H9 (cell line): ENCODE measurements around the gene PLEKHO2. TPM values are rescaled to one million over a fixed set of nuclear protein-coding genes. Genes with fewer than 3 reads are reported as not detected.
A peak's percentile ranks its signal among the peaks of the same experiment; 100 is the strongest.

Source experiments
- DNase-seq: peaks from one replicate; pipeline ENCODE4 v3.0.0-alpha.2; 2017
- H2AFZ ChIP-seq: one replicate; pipeline ENCODE4 v1.6.1; 2013; ENCODE audit warnings: mild to moderate bottlenecking, low read length, control low read depth, moderate library complexity
- H2AK5ac ChIP-seq: 2 replicates; pipeline ENCODE4 v1.6.1; 2013; ENCODE audit warnings: low read length, control low read depth, mixed read lengths; ENCODE audit not compliant: insufficient read length
- H2BK120ac ChIP-seq: one replicate; pipeline ENCODE4 v1.6.1; 2013; ENCODE audit warnings: low read depth, mild to moderate bottlenecking, low read length, control low read depth, inconsistent platforms; ENCODE audit not compliant: poor library complexity, severe bottlenecking
- H2BK12ac ChIP-seq: 2 replicates; pipeline ENCODE4 v1.6.1; 2013; ENCODE audit warnings: low read length, control low read depth, mixed read lengths, low read depth; ENCODE audit not compliant: insufficient read length
- H2BK15ac ChIP-seq: 2 replicates; pipeline ENCODE4 v1.6.1; 2013; ENCODE audit warnings: low read depth, low read length, control low read depth
- H2BK20ac ChIP-seq: one replicate; pipeline ENCODE4 v1.6.1; 2013; ENCODE audit warnings: low read depth, mild to moderate bottlenecking, low read length, control low read depth, inconsistent platforms; ENCODE audit not compliant: poor library complexity, severe bottlenecking
- H2BK5ac ChIP-seq: 2 replicates; pipeline ENCODE4 v1.6.1; 2013; ENCODE audit warnings: low read length, control low read depth, mixed read lengths; ENCODE audit not compliant: insufficient read length
- H3K14ac ChIP-seq: 2 replicates; pipeline ENCODE4 v1.6.1; 2013; ENCODE audit warnings: low read length, control low read depth; ENCODE audit not compliant: insufficient read depth
- H3K18ac ChIP-seq: 2 replicates; pipeline ENCODE4 v1.6.1; 2013; ENCODE audit warnings: low read depth, mild to moderate bottlenecking, mixed read lengths, low read length, control low read depth; ENCODE audit not compliant: insufficient read length
- H3K23ac ChIP-seq: 2 replicates; pipeline ENCODE4 v1.6.1; 2013; ENCODE audit warnings: low read length, control low read depth, mixed read lengths, low read depth; ENCODE audit not compliant: insufficient read length
- H3K23me2 ChIP-seq: 2 replicates; pipeline ENCODE4 v1.6.1; 2013; ENCODE audit warnings: low read depth, mild to moderate bottlenecking, mixed read lengths, low read length, control low read depth; ENCODE audit not compliant: insufficient read length, poor library complexity, severe bottlenecking
- H3K27ac ChIP-seq: 2 replicates; pipeline ENCODE4 v1.5.1; 2013; ENCODE audit warnings: low read length, control low read depth, mixed read lengths, low read depth; ENCODE audit not compliant: insufficient read length
- H3K27me3 ChIP-seq: 2 replicates; pipeline ENCODE4 v1.6.1; 2013; ENCODE audit warnings: low read length, control low read depth, inconsistent platforms; ENCODE audit not compliant: insufficient read depth
- H3K4ac ChIP-seq: 2 replicates; pipeline ENCODE4 v1.6.1; 2013; ENCODE audit warnings: low read depth, mild to moderate bottlenecking, control low read depth, inconsistent platforms, low read length, moderate library complexity
- H3K4me1 ChIP-seq: 2 replicates; pipeline ENCODE4 v1.6.1; 2013; ENCODE audit warnings: low read length, control low read depth, inconsistent platforms; ENCODE audit not compliant: insufficient read depth
- H3K4me2 ChIP-seq: 2 replicates; pipeline ENCODE4 v1.6.1; 2013; ENCODE audit warnings: low read length, control low read depth, mixed read lengths; ENCODE audit not compliant: insufficient read length, insufficient read depth
- H3K56ac ChIP-seq: 2 replicates; pipeline ENCODE4 v1.6.1; 2013; ENCODE audit warnings: low read depth, mild to moderate bottlenecking, mixed read lengths, low read length, control low read depth; ENCODE audit not compliant: insufficient read length
- H3K79me1 ChIP-seq: 2 replicates; pipeline ENCODE4 v1.6.1; 2013; ENCODE audit warnings: low read depth, mild to moderate bottlenecking, moderate library complexity, low read length, control low read depth, inconsistent platforms; ENCODE audit not compliant: insufficient read depth, poor library complexity, severe bottlenecking
- H3K79me2 ChIP-seq: 2 replicates; pipeline ENCODE4 v1.6.1; 2013; ENCODE audit warnings: low read length, control low read depth, inconsistent platforms; ENCODE audit not compliant: insufficient read depth
- H3K9ac ChIP-seq: 2 replicates; pipeline ENCODE4 v1.6.1; 2013; ENCODE audit warnings: low read length, control low read depth, mixed read lengths; ENCODE audit not compliant: insufficient read length; ENCODE audit errors: extremely low read depth
- H3K9me3 ChIP-seq: one replicate; pipeline ENCODE4 v1.6.1; 2013; ENCODE audit warnings: low read depth, low read length, inconsistent platforms; ENCODE audit not compliant: control insufficient read depth
- H3T11ph ChIP-seq: one replicate; pipeline ENCODE4 v1.6.1; 2013; ENCODE audit warnings: mild to moderate bottlenecking, low read length, control low read depth, inconsistent platforms
- H4K20me1 ChIP-seq: one replicate; pipeline ENCODE4 v1.6.1; 2013; ENCODE audit not compliant: control insufficient read depth, insufficient read length, insufficient read depth
- H4K5ac ChIP-seq: 2 replicates; pipeline ENCODE4 v1.6.1; 2013; ENCODE audit warnings: low read depth, mild to moderate bottlenecking, mixed read lengths, low read length, control low read depth; ENCODE audit not compliant: insufficient read length
- H4K8ac ChIP-seq: replicated peaks from 2 replicates; pipeline ENCODE4 v1.6.1; 2013; ENCODE audit warnings: low read length, control low read depth, mixed read lengths, low read depth; ENCODE audit not compliant: insufficient read length
- H4K91ac ChIP-seq: 2 replicates; pipeline ENCODE4 v1.6.1; 2013; ENCODE audit warnings: low read depth, mild to moderate bottlenecking, moderate library complexity, mixed read lengths, low read length, control low read depth; ENCODE audit not compliant: insufficient read length
- H3K27ac Mint-ChIP-seq, 3 experiments: 2 replicates in 2 of 3; 3 replicates in 1 of 3; pipeline ENCODE4 v1.8.0; 2020 to 2021; ENCODE audit warnings: mixed read lengths in 3 of 3, mild to moderate bottlenecking in 1 of 3, moderate library complexity in 1 of 3
- H3K27me3 Mint-ChIP-seq: 2 replicates; pipeline ENCODE4 v1.8.0; 2021; ENCODE audit warnings: low read depth, mild to moderate bottlenecking, moderate library complexity, mixed read lengths
- H3K36me3 Mint-ChIP-seq, 3 experiments: 2 replicates in 2 of 3; 3 replicates in 1 of 3; pipeline ENCODE4 v1.8.0; 2020 to 2021; ENCODE audit warnings: low read depth in 3 of 3, mixed read lengths in 3 of 3; ENCODE audit not compliant: insufficient read depth in 1 of 3
- H3K4me1 Mint-ChIP-seq, 2 experiments: 2 replicates each; pipeline ENCODE4 v1.8.0; 2020; ENCODE audit warnings: mixed read lengths in 2 of 2
- H3K4me3 Mint-ChIP-seq, 2 experiments: 2 replicates in 1 of 2; 3 replicates in 1 of 2; pipeline ENCODE4 v1.8.0; 2020 to 2021; ENCODE audit warnings: mild to moderate bottlenecking in 2 of 2, mixed read lengths in 2 of 2, moderate library complexity in 1 of 2
- H3K9me3 Mint-ChIP-seq, 2 experiments: 2 replicates in 1 of 2; 3 replicates in 1 of 2; pipeline ENCODE4 v1.8.0; 2020; ENCODE audit warnings: mild to moderate bottlenecking in 2 of 2, mixed read lengths in 2 of 2, moderate library complexity in 1 of 2
- CTCF ChIP-seq: fragments of 200-600 bp; sonication (generic); conservative IDR thresholded peaks from 3 replicates; pipeline ENCODE4 v1.8.0; 2021; ENCODE audit warnings: antibody characterized with exemption, mild to moderate bottlenecking
- WGBS: extraction: QIAGEN DNeasy Blood & Tissue Kit; methylation state at CpG from one replicate; pipeline ENCODE4 v1.1.7; 2013; ENCODE audit warnings: missing lambda C conversion rate, low lambda C conversion rate, mixed read lengths; ENCODE audit not compliant: insufficient read length; ENCODE audit errors: extremely low coverage; 5-methylcytosine and 5-hydroxymethylcytosine counted together
- total RNA-seq: library from RNA; stranded (reverse); gene quantifications from 2 replicates; pipeline ENCODE4 v1.2.1, GENCODE V29; 2021

PLEKHO2 gene
- total RNA-seq, 1 experiment from 2014 or later = 18.1 TPM

- no peaks in the 10 kb centered on the region for H4K20me1 ChIP-seq
- H3K56ac ChIP-seq = no peak overlapping the region
- no peak overlapping the region for H2AFZ ChIP-seq
- H2AK5ac ChIP-seq = no peak overlapping the region
- no peak overlapping the region for H3T11ph ChIP-seq
- H3K27me3 ChIP-seq = no peaks in the 10 kb centered on the region
- H2BK5ac ChIP-seq = no peak overlapping the region
- peaks cover 4% of the 10 kb centered on the region; the same call in 1 of the 2 replicates for H3K79me2 ChIP-seq
- H3K23me2 ChIP-seq = peaks cover 14% of the 10 kb centered on the region
- Mint-ChIP-seq H3K27me3 (no peaks in the 10 kb centered on the region), H3K4me1 (peaks cover 23 to 31% of the 10 kb centered on the region in 2 experiments), H3K9me3 (no peaks in the 10 kb centered on the region), H3K4me3 (peak overlapping the region; percentile 81 to 98), H3K27ac (peak overlapping the region; percentile 85 to 97 (median 96)), H3K36me3 (peaks cover 33 to 45% (median 43%) of the 10 kb centered on the region in 3 experiments)
- H2BK15ac ChIP-seq = no peak overlapping the region
- no peaks in the 10 kb centered on the region for H3K9me3 ChIP-seq
- no peak overlapping the region; the same call in 1 of the 2 replicates for H3K4ac ChIP-seq
- no peak for DNase-seq
- no peak overlapping the region for H3K23ac ChIP-seq
- whole genome bisulfite sequencing = no CpG with 5 or more reads among the region's 17 CpGs
- peak overlapping the region; percentile 87 for H3K9ac ChIP-seq
- H2BK120ac ChIP-seq = no peak overlapping the region
- no peak overlapping the region for H4K8ac ChIP-seq
- peak overlapping the region; percentile 80; the same call in 1 of the 2 replicates for H3K14ac ChIP-seq
- no peak overlapping the region for H2BK20ac ChIP-seq
- peaks cover 4% of the 10 kb centered on the region; the same call in 1 of the 2 replicates for H3K4me1 ChIP-seq
- H2BK12ac ChIP-seq = no peak overlapping the region
- peak overlapping the region; percentile 55 for H3K18ac ChIP-seq
- peak overlapping the region; percentile 13 for H3K27ac ChIP-seq
- H3K79me1 ChIP-seq = no peaks in the 10 kb centered on the region
- H4K5ac ChIP-seq = no peak overlapping the region
- no peak overlapping the region for H4K91ac ChIP-seq
- peak overlapping the region; percentile 85 for H3K4me2 ChIP-seq
- TF ChIP-seq CTCF = no peak
Measured at GRCh38 chr15:64824929-64825430, 16.7 kb upstream of the PLEKHO2 start.
